ENCODE results near the gene MYADML2. TPM values are rescaled to one million over a fixed set of nuclear protein-coding genes. Genes with fewer than 3 reads are reported as not detected.

The MYADML2 gene
- total RNA-seq, 1 donor = not detected

GRCh38 chr17:81898029-81898866 is 48.8 kb downstream of the MYADML2 start:
- H3K4me3 ChIP-seq (ENCODE audit: low read depth, low read length) = no peak overlapping the region
- DNase-seq (ENCODE audit: low read depth) = peak; percentile 93
- no peak for TF ChIP-seq CTCF (IDR thresholded peaks at IDR 0.05; ENCODE audit: insufficient read depth, low read length)

GRCh38 chr17:81895400-81895799 is 51.6 kb downstream of the MYADML2 start:
- TF ChIP-seq CTCF (IDR thresholded peaks at IDR 0.05; ENCODE audit: insufficient read depth, low read length) = no peak
- no peak for DNase-seq (ENCODE audit: low read depth)
- H3K4me3 ChIP-seq (ENCODE audit: low read depth, low read length) = no peak overlapping the region

- no peak for TF ChIP-seq CTCF (IDR thresholded peaks at IDR 0.05; ENCODE audit: insufficient read depth, low read length)
- peak overlapping the region; percentile 81 for H3K4me3 ChIP-seq (ENCODE audit: low read depth, low read length)
Measured at GRCh38 chr17:81891303-81891552, 55.8 kb downstream of the MYADML2 start.

GRCh38 chr17:81890447-81891302 is 56.4 kb downstream of the MYADML2 start:
- DNase-seq (ENCODE audit: low read depth) = no peak
- peak overlapping the region; percentile 81 for H3K4me3 ChIP-seq (ENCODE audit: low read depth, low read length)
- no peak for TF ChIP-seq CTCF (IDR thresholded peaks at IDR 0.05; ENCODE audit: insufficient read depth, low read length)

More at GRCh38 chr17:81891303-81891552, 55.8 kb downstream of the MYADML2 start:
- no peak for DNase-seq (ENCODE audit: low read depth)

Other genes starting within 250 kb of the MYADML2 start
- 19.2 and 23.7 TPM in 2 replicates for gene MRPL12, start 243.9 kb downstream of the MYADML2 start, total RNA-seq (ENCODE audit: low replicate concordance)
- 4.1 and 19.3 TPM in 2 replicates for gene SLC25A10, start 234.9 kb downstream of the MYADML2 start, total RNA-seq (ENCODE audit: low replicate concordance)
- not detected in 2 replicates for gene GCGR, start 143.1 kb downstream of the MYADML2 start, total RNA-seq (ENCODE audit: low replicate concordance)
- 130 and 195 TPM in 2 replicates for gene MCRIP1, start 113.9 kb downstream of the MYADML2 start, total RNA-seq (ENCODE audit: low replicate concordance)
- gene PPP1R27, start 112.2 kb downstream of the MYADML2 start, total RNA-seq (ENCODE audit: low replicate concordance) = not detected in 2 replicates
- gene P4HB, start 86.7 kb downstream of the MYADML2 start, total RNA-seq (ENCODE audit: low replicate concordance) = 763 and 1,500 TPM in 2 replicates
- 95.1 and 149 TPM in 2 replicates for gene ARHGDIA, start 75.9 kb downstream of the MYADML2 start, total RNA-seq (ENCODE audit: low replicate concordance)
- gene ALYREF, start 55.6 kb downstream of the MYADML2 start, total RNA-seq (ENCODE audit: low replicate concordance) = 43.6 and 77.3 TPM in 2 replicates
- 172 and 178 TPM in 2 replicates for gene ANAPC11, start 55.5 kb downstream of the MYADML2 start, total RNA-seq (ENCODE audit: low replicate concordance)
- gene NPB, start 45.0 kb downstream of the MYADML2 start, total RNA-seq (ENCODE audit: low replicate concordance) = 1.3 and 1.4 TPM in 2 replicates
- gene PCYT2, start 35.8 kb downstream of the MYADML2 start, total RNA-seq (ENCODE audit: low replicate concordance) = 20.3 and 36.7 TPM in 2 replicates
- 12.7 and 18.1 TPM in 2 replicates for gene SIRT7, start 29.1 kb downstream of the MYADML2 start, total RNA-seq (ENCODE audit: low replicate concordance)
- gene MAFG, start 19.5 kb downstream of the MYADML2 start, total RNA-seq (ENCODE audit: low replicate concordance) = 19.1 and 28.0 TPM in 2 replicates
- 16.9 and 91.0 TPM in 2 replicates for gene PYCR1, start 9.9 kb downstream of the MYADML2 start, total RNA-seq (ENCODE audit: low replicate concordance)
- 0.09 TPM in 1 of 2 replicates, not detected in the other for gene NOTUM, start 14.0 kb upstream of the MYADML2 start, total RNA-seq (ENCODE audit: low replicate concordance)
- gene ASPSCR1, start 30.4 kb upstream of the MYADML2 start, total RNA-seq (ENCODE audit: low replicate concordance) = 23.6 and 37.0 TPM in 2 replicates
- gene CENPX, start 75.6 kb upstream of the MYADML2 start, total RNA-seq (ENCODE audit: low replicate concordance) = 27.6 and 41.8 TPM in 2 replicates
- gene LRRC45, start 76.1 kb upstream of the MYADML2 start, total RNA-seq (ENCODE audit: low replicate concordance) = 15.5 and 22.0 TPM in 2 replicates
- gene RAC3, start 84.4 kb upstream of the MYADML2 start, total RNA-seq (ENCODE audit: low replicate concordance) = 6.2 and 13.5 TPM in 2 replicates
- gene DCXR, start 90.5 kb upstream of the MYADML2 start, total RNA-seq (ENCODE audit: low replicate concordance) = 29.3 and 101 TPM in 2 replicates
- gene RFNG, start 104.6 kb upstream of the MYADML2 start, total RNA-seq (ENCODE audit: low replicate concordance) = 32.0 and 33.3 TPM in 2 replicates
- 77.5 and 85.5 TPM in 2 replicates for gene GPS1, start 104.7 kb upstream of the MYADML2 start, total RNA-seq (ENCODE audit: low replicate concordance)
- gene DUS1L, start 118.6 kb upstream of the MYADML2 start, total RNA-seq (ENCODE audit: low replicate concordance) = 33.8 and 62.3 TPM in 2 replicates
- 65.2 and 100 TPM in 2 replicates for gene FASN, start 151.0 kb upstream of the MYADML2 start, total RNA-seq (ENCODE audit: low replicate concordance)